Stomach (tissue), 9 donors: ENCODE data around the gene UST. TPM values are rescaled to one million over a fixed set of nuclear protein-coding genes. Genes with fewer than 3 reads are reported as not detected.

Experiments used
- DNase-seq, 2 donors: peaks; one replicate each; pipeline versions ENCODE4 v3.0.0 to v3.0.0-alpha.2; 2013 to 2019
- H3K27ac ChIP-seq, 5 donors: fragments of 200-600 bp in 4 of 5; sonication (generic) in 4 of 5; one replicate each; pipeline ENCODE4 v1.5.1; 2013 to 2019; ENCODE audit warnings: mild to moderate bottlenecking in 1 of 5, moderate library complexity in 1 of 5
- H3K27me3 ChIP-seq, 3 donors: fragments of 200-600 bp; sonication (generic); one replicate each; pipeline ENCODE4 v1.5.1; 2017 to 2019; ENCODE audit warnings: mixed run types in 1 of 3
- H3K36me3 ChIP-seq, 4 donors: fragments of 200-600 bp; sonication (generic); 1 replicate in 3 of 4; 2 replicates in 1 of 4; pipeline ENCODE4 v1.5.1; 2016 to 2019
- H3K4me1 ChIP-seq, 4 donors: fragments of 200-600 bp; sonication (generic); one replicate each; pipeline ENCODE4 v1.5.1; 2016 to 2019
- H3K4me3 ChIP-seq, 4 donors: fragments of 200-600 bp; sonication (generic) in 3 of 4; one replicate each; pipeline ENCODE4 v1.5.1; 2016 to 2019; ENCODE audit warnings: mild to moderate bottlenecking in 1 of 4
- H3K9me3 ChIP-seq, 4 donors: fragments of 200-600 bp; sonication (generic); one replicate each; pipeline ENCODE4 v1.5.1; 2016 to 2019
- CTCF ChIP-seq, 7 experiments: fragments of 450-650 bp in 4 of 7; fragments of 200-600 bp in 3 of 7; sonication (generic) in 3 of 7; IDR thresholded peaks; one replicate each; pipeline ENCODE4 v1.5.1; 2016 to 2019; ENCODE audit warnings: antibody characterized with exemption in 7 of 7, control low read depth in 2 of 7, mild to moderate bottlenecking in 1 of 7
- EP300 ChIP-seq: sonication (generic); formaldehyde crosslinking; IDR thresholded peaks from one replicate; pipeline ENCODE4 v1.6.1; 2017; ENCODE audit warnings: antibody characterized with exemption
- POLR2A ChIP-seq, 4 donors: fragments of 450-650 bp; IDR thresholded peaks; one replicate each; pipeline ENCODE4 v1.6.1; 2016; ENCODE audit warnings: antibody characterized with exemption in 4 of 4, control low read depth in 2 of 4, mild to moderate bottlenecking in 1 of 4, moderate library complexity in 1 of 4
- POLR2AphosphoS5 ChIP-seq, 3 donors: sonication (generic); formaldehyde crosslinking; IDR thresholded peaks; one replicate each; pipeline ENCODE4 v1.6.1; 2016; ENCODE audit warnings: antibody characterized with exemption in 3 of 3
- WGBS, 5 donors: extraction: QIAGEN DNeasy Blood & Tissue Kit in 3 of 5; methylation state at CpG; one replicate each; pipeline versions ENCODE4 v1.1.5 to v1.1.7; 2013 to 2018; 5-methylcytosine and 5-hydroxymethylcytosine counted together
- intact Hi-C: fragments of 100-400 bp; cut with DNase I; formaldehyde crosslinking; loops from one replicate; pipeline ENCODE4 v1.15.1; 2023; ENCODE audit warnings: low total_unique reads
- polyA plus RNA-seq, 3 donors: library from polyadenylated mRNA; stranded (reverse); fragments of 200-250 nt; gene quantifications; one replicate each; pipeline ENCODE4 v1.2.3, GENCODE V29; 2013
- total RNA-seq, 5 donors: library from RNA; depleted of rRNA; stranded (reverse); fragments of >200 nt; gene quantifications; one replicate each; pipeline versions ENCODE4 v1.1.0 to v1.2.3, GENCODE V29; 2014 to 2016
- donor health status: healthy with polysubstance abuse.
- donor health status: Bipolar disorder and iron deficiency.
- donor health status: healthy.

UST gene
- total and polyA plus RNA-seq, 8 donors: 2.2 to 45.8 (median 8.9) TPM

GRCh38 chr6:148979014-148979901 lies 232.4 kb downstream of the UST start:
- intact Hi-C loops: no loop called here
- 70 to 78% (median 75%) methylated on average over 7 of the region's 7 CpGs for WGBS, 5 donors
- Histone ChIP-seq H3K27ac (no peak overlapping the region), H3K4me3 (no peak overlapping the region), H3K27me3 (no peaks in the 10 kb centered on the region), H3K4me1 (peaks cover 0 to 2% (median under 1%) of the 10 kb centered on the region in 4 donors), H3K9me3 (no peaks in the 10 kb centered on the region), H3K36me3 (no peaks in the 10 kb centered on the region)
- no peak for DNase-seq
- TF ChIP-seq CTCF (IDR thresholded peaks at IDR 0.05): no peak
- TF ChIP-seq EP300: no peak
- TF ChIP-seq POLR2AphosphoS5 (IDR thresholded peaks at IDR 0.05): no peak
- TF ChIP-seq POLR2A (IDR thresholded peaks at IDR 0.05): no peak

GRCh38 chr6:148980234-148980633 lies 233.4 kb downstream of the UST start:
- Histone ChIP-seq H3K4me1 (peaks cover 0 to 10% (median 3%) of the 10 kb centered on the region in 4 donors), H3K27ac (no peak overlapping the region), H3K36me3 (no peaks in the 10 kb centered on the region), H3K27me3 (no peaks in the 10 kb centered on the region), H3K9me3 (no peaks in the 10 kb centered on the region), H3K4me3 (no peak overlapping the region)
- WGBS, 5 donors: 74 to 81% (median 77%) methylated on average over 3 of the region's 3 CpGs
- intact Hi-C loops: no loop called here
- DNase-seq: no peak
- no peak for TF ChIP-seq CTCF (IDR thresholded peaks at IDR 0.05)
- TF ChIP-seq POLR2A (IDR thresholded peaks at IDR 0.05): no peak
- TF ChIP-seq EP300: no peak
- TF ChIP-seq POLR2AphosphoS5 (IDR thresholded peaks at IDR 0.05): no peak

GRCh38 chr6:148981515-148981914 lies 234.7 kb downstream of the UST start:
- H3K4me3 ChIP-seq: no peak overlapping the region
- DNase-seq: no peak
- no peak for TF ChIP-seq EP300
- H3K9me3 ChIP-seq: no peaks in the 10 kb centered on the region
- H3K27me3 ChIP-seq: no peaks in the 10 kb centered on the region
- WGBS, 5 donors: 82 to 88% (median 88%) methylated on average over 3 of the region's 3 CpGs
- peaks cover 0 to 10% (median 3%) of the 10 kb centered on the region in 4 donors for H3K4me1 ChIP-seq
- intact Hi-C loops: no loop called here
- H3K36me3 ChIP-seq: no peaks in the 10 kb centered on the region
- H3K27ac ChIP-seq: no peak overlapping the region

- Histone ChIP-seq H3K27me3 (no peaks in the 10 kb centered on the region), H3K27ac (no peak overlapping the region), H3K4me1 (peaks cover 0 to 10% (median 3%) of the 10 kb centered on the region in 4 donors), H3K9me3 (no peaks in the 10 kb centered on the region), H3K4me3 (no peak overlapping the region), H3K36me3 (no peaks in the 10 kb centered on the region)
- 73 to 83% (median 81%) methylated on average over 9 of the region's 9 CpGs for WGBS, 5 donors
- no peak for DNase-seq
- intact Hi-C loops: no loop called here
- no peak for TF ChIP-seq EP300
- no peak for TF ChIP-seq POLR2AphosphoS5 (IDR thresholded peaks at IDR 0.05)
- no peak for TF ChIP-seq POLR2A (IDR thresholded peaks at IDR 0.05)
- no peak for TF ChIP-seq CTCF (IDR thresholded peaks at IDR 0.05)
Observed at GRCh38 chr6:148983101-148983761, 236.4 kb downstream of the UST start.
